Activated naive CD4-positive, alpha-beta T cell treated with anti-CD3 and anti-CD28 coated beads, Interleukin-2, amount 50 U/mL, for 24 hours (primary cell): ENCODE results near the gene KLHL29.

Source experiments
- H3K27ac Mint-ChIP-seq: one replicate; pipeline ENCODE4 v1.8.0; 2021; ENCODE audit warnings: mild to moderate bottlenecking, mixed read lengths
- H3K27me3 Mint-ChIP-seq: one replicate; pipeline ENCODE4 v1.8.0; 2021; ENCODE audit warnings: mixed read lengths
- H3K36me3 Mint-ChIP-seq: one replicate; pipeline ENCODE4 v1.8.0; 2021; ENCODE audit warnings: mixed read lengths
- H3K4me1 Mint-ChIP-seq: one replicate; pipeline ENCODE4 v1.8.0; 2021; ENCODE audit warnings: mixed read lengths
- H3K4me3 Mint-ChIP-seq: one replicate; pipeline ENCODE4 v1.8.0; 2021; ENCODE audit warnings: mild to moderate bottlenecking, mixed read lengths
- H3K9me3 Mint-ChIP-seq: one replicate; pipeline ENCODE4 v1.8.0; 2021; ENCODE audit warnings: mixed read lengths

The KLHL29 gene

DNA sequence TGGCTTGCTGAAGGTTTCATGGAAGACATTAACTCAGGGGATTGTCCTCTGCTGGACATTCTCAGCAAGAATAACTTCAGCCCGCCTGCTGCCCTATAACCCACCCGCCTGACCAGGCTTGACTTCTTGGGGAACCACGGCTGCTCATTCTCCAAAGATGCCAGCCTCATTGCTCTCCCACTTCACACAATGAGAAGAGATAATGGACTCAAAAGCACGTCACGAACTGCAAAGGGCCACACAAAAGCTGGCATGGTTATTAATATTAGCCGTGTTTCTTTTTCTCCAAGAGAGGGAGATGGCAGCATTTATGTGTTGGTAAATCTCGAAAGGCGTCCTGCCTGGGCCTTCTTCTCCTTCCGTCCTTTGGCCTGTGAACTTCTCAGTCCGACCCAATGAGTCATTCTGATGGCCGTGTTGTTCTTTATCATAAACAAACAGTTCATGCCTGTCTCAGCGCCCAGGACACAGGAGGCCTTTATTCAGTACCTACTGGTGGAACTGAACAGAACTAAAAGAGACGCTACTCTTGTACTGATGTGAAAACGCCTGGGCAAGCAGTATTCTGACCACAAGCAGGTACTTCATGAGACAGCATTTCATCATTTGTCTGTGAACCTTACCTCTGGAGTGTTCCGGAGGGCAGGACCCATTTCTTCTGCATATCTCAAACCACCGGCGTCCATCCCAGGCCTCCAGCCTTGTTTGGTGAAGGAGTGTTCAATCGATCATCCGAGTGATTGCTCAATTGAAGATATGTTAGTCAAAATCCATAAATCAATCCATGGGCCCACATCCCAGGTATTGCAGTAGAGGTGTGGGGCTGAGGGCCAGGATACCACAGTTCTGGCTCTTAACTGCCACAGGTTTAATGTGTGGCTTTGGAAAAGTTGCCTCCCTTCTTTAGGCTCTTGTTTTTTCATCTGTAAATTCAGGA is 25.1 kb upstream of the KLHL29 start:
- no peaks in the 10 kb centered on the region for H3K36me3 Mint-ChIP-seq
- H3K27me3 Mint-ChIP-seq = peaks cover 7% of the 10 kb centered on the region
- H3K27ac Mint-ChIP-seq = no peak overlapping the region
- no peaks in the 10 kb centered on the region for H3K9me3 Mint-ChIP-seq
- no peaks in the 10 kb centered on the region for H3K4me1 Mint-ChIP-seq
- H3K4me3 Mint-ChIP-seq = no peak overlapping the region

GRCh38 chr2:23360571-23361125 is 24.3 kb upstream of the KLHL29 start:
- H3K36me3 Mint-ChIP-seq = no peaks in the 10 kb centered on the region
- H3K4me3 Mint-ChIP-seq = no peak overlapping the region
- H3K27ac Mint-ChIP-seq = no peak overlapping the region
- H3K27me3 Mint-ChIP-seq = peaks cover 12% of the 10 kb centered on the region
- no peaks in the 10 kb centered on the region for H3K9me3 Mint-ChIP-seq
- no peaks in the 10 kb centered on the region for H3K4me1 Mint-ChIP-seq

GRCh38 chr2:23361152-23361551 is 23.8 kb upstream of the KLHL29 start:
- Mint-ChIP-seq H3K4me3 (no peak overlapping the region), H3K4me1 (no peaks in the 10 kb centered on the region)

GRCh38 chr2:23363268-23363667 is 21.7 kb upstream of the KLHL29 start:
- Mint-ChIP-seq H3K9me3 (no peaks in the 10 kb centered on the region), H3K27ac (no peak overlapping the region), H3K27me3 (peaks cover 12% of the 10 kb centered on the region), H3K4me3 (no peak overlapping the region), H3K36me3 (no peaks in the 10 kb centered on the region), H3K4me1 (peaks cover 5% of the 10 kb centered on the region)

More at GRCh38 chr2:23361152-23361551, 23.8 kb upstream of the KLHL29 start:
- Mint-ChIP-seq H3K36me3 (no peaks in the 10 kb centered on the region), H3K27me3 (peaks cover 12% of the 10 kb centered on the region), H3K9me3 (no peaks in the 10 kb centered on the region), H3K27ac (no peak overlapping the region)

- H3K4me1 Mint-ChIP-seq = peaks cover 5% of the 10 kb centered on the region
- H3K27ac Mint-ChIP-seq = no peak overlapping the region
- H3K9me3 Mint-ChIP-seq = no peaks in the 10 kb centered on the region
- no peak overlapping the region for H3K4me3 Mint-ChIP-seq
- peaks cover 12% of the 10 kb centered on the region for H3K27me3 Mint-ChIP-seq
- H3K36me3 Mint-ChIP-seq = no peaks in the 10 kb centered on the region
Observed at GRCh38 chr2:23363831-23364230, 21.1 kb upstream of the KLHL29 start.

GRCh38 chr2:23366720-23367119 is 18.3 kb upstream of the KLHL29 start:
- H3K4me3 Mint-ChIP-seq = no peak overlapping the region
- H3K27me3 Mint-ChIP-seq = peaks cover 11% of the 10 kb centered on the region
- no peaks in the 10 kb centered on the region for H3K9me3 Mint-ChIP-seq
- H3K36me3 Mint-ChIP-seq = no peaks in the 10 kb centered on the region
- peaks cover 5% of the 10 kb centered on the region for H3K4me1 Mint-ChIP-seq
- no peak overlapping the region for H3K27ac Mint-ChIP-seq

DNA sequence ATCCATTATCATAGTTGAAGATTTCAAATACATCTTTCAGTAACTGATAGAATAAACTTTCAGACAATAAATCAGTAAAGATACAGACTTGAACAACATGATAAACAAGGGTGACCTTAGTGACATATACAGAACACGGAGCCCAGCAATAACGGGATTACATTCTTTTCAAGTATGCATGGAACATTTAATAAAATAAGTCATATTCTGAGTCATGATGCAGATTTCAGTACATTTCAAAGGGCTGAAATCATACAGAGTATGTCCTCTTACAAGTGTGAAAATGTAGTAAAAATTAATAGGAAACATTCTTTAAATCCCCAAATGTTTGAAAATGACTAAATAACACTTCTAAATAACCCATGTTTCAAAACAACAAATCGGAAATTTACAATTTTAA is 17.2 kb upstream of the KLHL29 start:
- no peak overlapping the region for H3K4me3 Mint-ChIP-seq
- H3K27me3 Mint-ChIP-seq = peaks cover 8% of the 10 kb centered on the region
- H3K27ac Mint-ChIP-seq = no peak overlapping the region
- no peaks in the 10 kb centered on the region for H3K36me3 Mint-ChIP-seq
- H3K9me3 Mint-ChIP-seq = no peaks in the 10 kb centered on the region
- H3K4me1 Mint-ChIP-seq = peaks cover 5% of the 10 kb centered on the region

DNA sequence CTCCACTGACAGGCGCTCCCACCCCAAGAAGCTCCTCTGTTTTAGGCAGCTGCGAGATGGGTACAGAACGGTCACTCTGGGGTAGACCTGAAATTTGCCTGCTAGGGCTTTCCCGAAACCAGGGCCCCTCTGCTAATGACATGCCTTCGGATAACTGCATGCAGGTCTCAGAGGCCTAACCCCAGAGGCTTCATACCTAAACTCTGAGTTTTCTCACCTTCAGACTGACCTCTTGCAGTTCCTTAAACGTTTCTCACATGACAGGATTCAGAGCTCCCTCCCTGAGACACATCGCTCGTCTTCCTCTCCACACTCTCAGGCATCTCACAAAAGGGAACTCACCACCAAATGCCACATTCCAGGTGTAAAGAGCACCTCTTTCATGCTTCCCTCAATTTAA is 11.3 kb upstream of the KLHL29 start:
- Mint-ChIP-seq H3K36me3 (no peaks in the 10 kb centered on the region), H3K4me3 (no peak overlapping the region), H3K27ac (no peak overlapping the region), H3K27me3 (no peaks in the 10 kb centered on the region), H3K9me3 (no peaks in the 10 kb centered on the region), H3K4me1 (no peaks in the 10 kb centered on the region)

GRCh38 chr2:23375448-23375847 is 9.5 kb upstream of the KLHL29 start:
- H3K27me3 Mint-ChIP-seq = no peaks in the 10 kb centered on the region
- H3K27ac Mint-ChIP-seq = no peak overlapping the region
- H3K4me3 Mint-ChIP-seq = no peak overlapping the region
- no peaks in the 10 kb centered on the region for H3K36me3 Mint-ChIP-seq
- no peaks in the 10 kb centered on the region for H3K9me3 Mint-ChIP-seq
- peaks cover 5% of the 10 kb centered on the region for H3K4me1 Mint-ChIP-seq

DNA sequence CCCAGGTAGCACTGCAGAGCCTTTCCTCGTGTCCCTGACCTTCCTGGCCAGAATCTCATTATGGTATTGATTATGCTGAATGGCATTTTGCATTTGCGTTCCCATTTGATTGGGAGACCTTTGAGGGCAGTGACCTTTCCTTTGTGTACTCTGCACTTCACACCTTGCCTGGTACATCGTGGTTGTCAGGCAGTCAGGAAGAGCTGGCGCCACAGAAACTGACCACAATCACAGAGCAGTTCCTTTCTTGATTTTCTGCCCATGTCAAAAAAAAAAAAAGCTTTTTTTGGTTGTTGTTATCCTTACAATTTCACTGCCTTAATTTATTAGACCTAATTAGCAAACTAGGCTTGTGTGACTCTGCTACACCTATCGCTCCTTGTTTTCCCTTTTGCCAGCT is 8.9 kb upstream of the KLHL29 start:
- Mint-ChIP-seq H3K27ac (no peak overlapping the region), H3K36me3 (no peaks in the 10 kb centered on the region), H3K4me3 (no peak overlapping the region), H3K27me3 (no peaks in the 10 kb centered on the region), H3K4me1 (peaks cover 11% of the 10 kb centered on the region), H3K9me3 (no peaks in the 10 kb centered on the region)

GRCh38 chr2:23376972-23377371 is 8.0 kb upstream of the KLHL29 start:
- Mint-ChIP-seq H3K27ac (no peak overlapping the region), H3K27me3 (no peaks in the 10 kb centered on the region), H3K4me3 (no peak overlapping the region), H3K9me3 (no peaks in the 10 kb centered on the region), H3K36me3 (no peaks in the 10 kb centered on the region), H3K4me1 (peaks cover 18% of the 10 kb centered on the region)

- Mint-ChIP-seq H3K27ac (no peak overlapping the region), H3K4me1 (peaks cover 18% of the 10 kb centered on the region), H3K36me3 (no peaks in the 10 kb centered on the region), H3K4me3 (no peak overlapping the region), H3K9me3 (no peaks in the 10 kb centered on the region), H3K27me3 (no peaks in the 10 kb centered on the region)
Observed at GRCh38 chr2:23377771-23378170, 7.2 kb upstream of the KLHL29 start.

DNA sequence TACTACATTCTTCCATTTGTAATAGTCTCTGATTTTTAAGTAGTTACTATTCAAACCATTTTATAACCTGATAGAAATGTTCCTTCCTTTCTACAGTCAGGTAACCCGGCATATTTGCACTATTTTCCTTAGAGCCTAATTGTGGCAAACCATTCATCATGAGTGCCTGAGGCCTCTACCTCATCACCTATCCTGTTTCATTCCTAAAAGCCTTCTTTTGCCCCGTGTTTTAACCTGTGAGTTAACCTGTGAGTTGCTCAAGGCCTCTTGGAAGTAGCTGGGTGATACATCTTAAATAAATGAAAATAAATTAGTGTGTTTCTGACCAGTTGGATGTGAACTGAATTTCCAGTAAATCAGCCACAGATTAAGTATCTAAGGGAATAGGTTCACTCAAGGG is 6.5 kb upstream of the KLHL29 start:
- H3K27ac Mint-ChIP-seq = no peak overlapping the region
- H3K4me1 Mint-ChIP-seq = peaks cover 18% of the 10 kb centered on the region
- H3K27me3 Mint-ChIP-seq = no peaks in the 10 kb centered on the region
- no peak overlapping the region for H3K4me3 Mint-ChIP-seq
- no peaks in the 10 kb centered on the region for H3K9me3 Mint-ChIP-seq
- no peaks in the 10 kb centered on the region for H3K36me3 Mint-ChIP-seq

DNA sequence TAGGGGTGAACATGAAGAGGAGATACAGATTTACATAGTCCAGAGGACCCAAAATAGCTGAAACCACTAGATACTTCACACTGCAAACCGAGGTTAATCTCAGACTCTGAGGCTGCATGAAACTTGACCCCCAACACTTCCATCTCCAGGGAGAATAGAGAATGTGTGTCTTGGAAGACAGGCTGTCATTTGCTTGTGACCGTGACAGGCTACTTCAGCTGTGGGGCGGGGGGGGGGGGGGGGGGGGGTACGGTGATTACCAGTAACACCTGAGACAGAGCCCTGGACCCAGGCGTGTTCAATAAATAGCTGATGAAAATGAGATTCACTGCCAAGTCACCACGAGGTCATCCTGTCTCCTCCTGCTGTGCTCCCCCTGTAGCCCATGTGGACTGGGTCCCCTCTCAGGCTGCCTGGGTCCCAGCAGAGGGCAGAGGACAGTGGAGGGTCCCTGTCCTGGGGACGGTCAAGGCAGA is 5.7 kb upstream of the KLHL29 start:
- H3K36me3 Mint-ChIP-seq = peaks cover under 1% of the 10 kb centered on the region
- H3K27me3 Mint-ChIP-seq = peaks cover 1% of the 10 kb centered on the region
- H3K4me3 Mint-ChIP-seq = no peak overlapping the region
- no peak overlapping the region for H3K27ac Mint-ChIP-seq
- peaks cover 21% of the 10 kb centered on the region for H3K4me1 Mint-ChIP-seq
- H3K9me3 Mint-ChIP-seq = no peaks in the 10 kb centered on the region

- Mint-ChIP-seq H3K4me1 (peaks cover 24% of the 10 kb centered on the region), H3K9me3 (no peaks in the 10 kb centered on the region), H3K4me3 (peak overlapping the region; percentile 85), H3K27me3 (peaks cover 3% of the 10 kb centered on the region), H3K27ac (peak overlapping the region; percentile 97), H3K36me3 (peaks cover 2% of the 10 kb centered on the region)
Observed at GRCh38 chr2:23380562-23381065, 4.4 kb upstream of the KLHL29 start.

DNA sequence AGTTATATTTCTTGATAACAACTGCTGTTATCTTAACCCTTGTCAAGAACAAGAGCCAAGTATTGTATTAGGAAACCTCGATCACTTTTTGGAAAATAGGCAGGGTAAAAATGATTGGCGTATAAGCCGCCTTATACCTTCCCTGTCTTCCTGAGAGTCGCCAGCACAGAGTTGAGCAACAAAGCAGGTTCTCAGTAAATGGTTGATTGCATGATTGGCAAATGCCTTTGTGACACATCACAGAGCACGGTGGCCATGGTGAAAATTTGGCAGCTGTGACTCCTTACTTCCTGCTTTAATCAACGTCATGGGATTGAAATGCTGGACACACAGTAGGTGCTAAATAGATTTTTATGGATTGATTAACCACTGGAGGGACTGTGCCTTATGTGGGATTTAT is 3.9 kb upstream of the KLHL29 start:
- Mint-ChIP-seq H3K4me3 (peak overlapping the region; percentile 85), H3K27ac (peak overlapping the region; percentile 97), H3K27me3 (peaks cover 3% of the 10 kb centered on the region), H3K36me3 (peaks cover 2% of the 10 kb centered on the region), H3K9me3 (no peaks in the 10 kb centered on the region), H3K4me1 (peaks cover 25% of the 10 kb centered on the region)
